Brain microvascular endothelial cell (primary cell): ENCODE measurements around the gene IGHMBP2.

Source experiments
- DNase-seq: peaks from one replicate; pipeline ENCODE4 v3.0.0-alpha.2; 2020
- H3K27ac ChIP-seq: fragments of 250-450 bp; sonication (Bioruptor Pico); 2 replicates; pipeline ENCODE4 v1.5.1; 2020; ENCODE audit warnings: mild to moderate bottlenecking, moderate library complexity
- H3K27me3 ChIP-seq: fragments of 250-450 bp; sonication (Bioruptor Pico); replicated peaks from 2 replicates; pipeline ENCODE4 v1.5.1; 2020; ENCODE audit warnings: mild to moderate bottlenecking
- H3K36me3 ChIP-seq: fragments of 250-450 bp; sonication (Bioruptor Pico); replicated peaks from 2 replicates; pipeline ENCODE4 v1.5.1; 2020; ENCODE audit warnings: mild to moderate bottlenecking
- H3K4me3 ChIP-seq: 2 replicates; pipeline ENCODE4 v1.5.1; 2011; ENCODE audit warnings: low read depth, mild to moderate bottlenecking, control low read depth, low read length, moderate library complexity
- CTCF ChIP-seq: IDR thresholded peaks from 2 replicates; pipeline ENCODE4 v1.5.1; 2011; ENCODE audit warnings: low read depth, mild to moderate bottlenecking, moderate library complexity, low read length, control low read depth, inconsistent platforms; ENCODE audit errors: missing control alignments
- in situ Hi-C: cut with HindIII; loops from 2 replicates; pipeline ENCODE4 v1.10.0; 2017; ENCODE audit warnings: low sequenced_read_pairs, low pct_ligation_motif_present

Gene IGHMBP2

GRCh38 chr11:68974421-68975194, 70.9 kb downstream of the IGHMBP2 start:
- DNase-seq: peak; percentile 12
- H3K27ac ChIP-seq: no peak overlapping the region
- no peaks in the 10 kb centered on the region for H3K36me3 ChIP-seq
- H3K4me3 ChIP-seq: no peak overlapping the region
- no peak for TF ChIP-seq CTCF
- in situ Hi-C loops: no loop called here
- H3K27me3 ChIP-seq: peaks cover 5% of the 10 kb centered on the region

- no peak for DNase-seq
- in situ Hi-C loops: no loop called here
- no peak overlapping the region for H3K27ac ChIP-seq
- no peak overlapping the region for H3K4me3 ChIP-seq
- no peak for TF ChIP-seq CTCF
- no peaks in the 10 kb centered on the region for H3K36me3 ChIP-seq
- peaks cover under 1% of the 10 kb centered on the region for H3K27me3 ChIP-seq
Measured at GRCh38 chr11:68976095-68976494, 72.4 kb downstream of the IGHMBP2 start.

- in situ Hi-C loops: no loop called here
- Histone ChIP-seq H3K27me3 (no peaks in the 10 kb centered on the region), H3K4me3 (no peak overlapping the region), H3K36me3 (no peaks in the 10 kb centered on the region), H3K27ac (no peak overlapping the region)
- no peak for TF ChIP-seq CTCF
- no peak for DNase-seq
Measured at GRCh38 chr11:68976563-68976962, 72.9 kb downstream of the IGHMBP2 start.

GRCh38 chr11:68977781-68978625, 74.3 kb downstream of the IGHMBP2 start:
- no peak for TF ChIP-seq CTCF
- DNase-seq: no peak
- Histone ChIP-seq H3K36me3 (no peaks in the 10 kb centered on the region), H3K27me3 (peaks cover 3% of the 10 kb centered on the region), H3K27ac (no peak overlapping the region), H3K4me3 (no peak overlapping the region)
- in situ Hi-C loops: no loop called here

GRCh38 chr11:68978626-68978930, 74.9 kb downstream of the IGHMBP2 start:
- Histone ChIP-seq H3K36me3 (no peaks in the 10 kb centered on the region), H3K4me3 (no peak overlapping the region), H3K27me3 (peaks cover 3% of the 10 kb centered on the region), H3K27ac (no peak overlapping the region)
- in situ Hi-C loops: no loop called here
- TF ChIP-seq CTCF: no peak
- DNase-seq: no peak
